GM12878 (cell line): ENCODE measurements around the gene DAZAP1. TPM values are rescaled to one million over a fixed set of nuclear protein-coding genes. Genes with fewer than 3 reads are reported as not detected.

Source experiments
- ATAC-seq: fragments of 200-7000 bp; cut with Tn5 transposase; 3 replicates; pipeline ENCODE4 v1.9.1; 2020; ENCODE audit warnings: mild to moderate bottlenecking, moderate library complexity
- BruUV-seq: library from RNA; stranded (reverse); fragments of 400-500 nt; replicated peaks from 2 replicates; lab custom pipeline; 2021; lab: Mats Ljungman, UMichigan
- CTCF ChIA-PET: fragments of 300-600 bp; sonication (Branson Sonifier 250); formaldehyde crosslinking; extraction: SDS; loops from one replicate; lab custom pipeline; 2021; ENCODE audit warnings: inconsistent platforms; lab: Yijun Ruan, JAX
- POLR2A ChIA-PET: fragments of 350-600 bp; formaldehyde crosslinking; extraction: SDS; loops from one replicate; lab custom pipeline; 2021; ENCODE audit warnings: inconsistent platforms; lab: Charles Lee
- RAD21 ChIA-PET: fragments of 300-600 bp; sonication (Branson Sonifier 250); formaldehyde crosslinking; loops from one replicate; lab custom pipeline; 2023; ENCODE audit warnings: antibody characterized with exemption; ENCODE audit not compliant: unreplicated experiment; lab: Charles Lee
- SMC1A ChIA-PET: fragments of 300-600 bp; sonication (Branson Sonifier 250); formaldehyde crosslinking; loops from one replicate; lab custom pipeline; 2023; ENCODE audit not compliant: unreplicated experiment, uncharacterized antibody; lab: Charles Lee
- DNase-seq: peaks from one replicate; pipeline ENCODE4 v3.0.0-alpha.2; 2011; ENCODE audit warnings: low read depth, low spot score
- FAIRE-seq: peaks from 3 replicates; lab custom pipeline; 2011; peaks lifted over from hg19 to GRCh38; lab: Jason Lieb, UNC
- H2AFZ ChIP-seq: 2 replicates; pipeline ENCODE4 v1.6.0; 2011; ENCODE audit warnings: low read depth, low read length, control low read depth; ENCODE audit not compliant: control insufficient read depth
- H3K27ac ChIP-seq: 2 replicates; pipeline ENCODE4 v1.5.1; 2011; ENCODE audit warnings: control low read depth; ENCODE audit not compliant: control insufficient read depth, insufficient read depth
- H3K27me3 ChIP-seq, 2 experiments: replicated peaks in 1 of 2; 2 replicates each; pipeline versions ENCODE4 v1.6.0 to v1.6.1; 2011; ENCODE audit warnings: low read length in 1 of 2; ENCODE audit not compliant: control insufficient read depth in 2 of 2, insufficient read depth in 2 of 2
- H3K36me3 ChIP-seq, 2 experiments: 2 replicates each; pipeline ENCODE4 v1.5.1; 2011; ENCODE audit warnings: low read length in 1 of 2; ENCODE audit not compliant: control insufficient read depth in 2 of 2, insufficient read depth in 2 of 2
- H3K4me1 ChIP-seq: 2 replicates; pipeline ENCODE4 v1.6.1; 2011; ENCODE audit warnings: mild to moderate bottlenecking, low read length, moderate library complexity, mixed read lengths; ENCODE audit not compliant: control insufficient read depth, insufficient read depth
- H3K4me2 ChIP-seq: 2 replicates; pipeline ENCODE4 v1.6.0; 2011; ENCODE audit warnings: control low read depth; ENCODE audit not compliant: control insufficient read depth, insufficient read depth
- H3K4me3 ChIP-seq: fragments of 200-600 bp; sonication (generic); 2 replicates; pipeline ENCODE4 v1.5.1; 2016
- H3K79me2 ChIP-seq: 2 replicates; pipeline ENCODE4 v1.6.0; 2011; ENCODE audit warnings: low read length; ENCODE audit not compliant: control insufficient read depth, insufficient read depth
- H3K9ac ChIP-seq: 2 replicates; pipeline ENCODE4 v1.8.0; 2011; ENCODE audit warnings: low read length, control low read depth, mixed read lengths; ENCODE audit not compliant: control insufficient read depth, insufficient read depth
- H3K9me3 ChIP-seq: replicated peaks from 3 replicates; pipeline ENCODE4 v1.5.1; 2011; ENCODE audit warnings: mild to moderate bottlenecking, low read length; ENCODE audit not compliant: control insufficient read depth, insufficient read depth
- H4K20me1 ChIP-seq: 2 replicates; pipeline ENCODE4 v1.6.0; 2011; ENCODE audit not compliant: control insufficient read depth, insufficient read depth
- BMI1 ChIP-seq: fragments of 450-650 bp; IDR thresholded peaks from 2 replicates; pipeline ENCODE4 v1.6.1; 2016; ENCODE audit warnings: mild to moderate bottlenecking, moderate library complexity, borderline replicate concordance
- PAX5 ChIP-seq: IDR thresholded peaks from 2 replicates; pipeline ENCODE4 v1.6.1; 2011; ENCODE audit warnings: low read depth, low read length, borderline replicate concordance
- POLR2A ChIP-seq: IDR thresholded peaks from 2 replicates; pipeline ENCODE4 v1.6.1; 2011; ENCODE audit warnings: low read depth, mild to moderate bottlenecking, low read length
- SP1 ChIP-seq: IDR thresholded peaks from one replicate; pipeline ENCODE4 v1.6.1; 2011; ENCODE audit warnings: low read depth, low read length
- WGBS: methylation state at CpG from one replicate; pipeline ENCODE4 v1.1.6; 2016; ENCODE audit warnings: low lambda C conversion rate; ENCODE audit not compliant: insufficient replicate concordance, insufficient coverage; ENCODE audit errors: missing lambda C conversion rate; 5-methylcytosine and 5-hydroxymethylcytosine counted together
- in situ Hi-C: fragments of 300-500 bp; cut with MboI; formaldehyde crosslinking; loops from 9 replicates; pipeline ENCODE4 v1.14.3; 2018; ENCODE audit warnings: mixed read lengths
- intact Hi-C: fragments of 100-400 bp; cut with micrococcal nuclease; formaldehyde crosslinking; loops from one replicate; pipeline ENCODE4 v1.14.2; 2022; ENCODE audit not compliant: unreplicated experiment
- polyA plus RNA-seq, 11 experiments: library from polyadenylated mRNA; depleted of rRNA in 4 of 11; unstranded in 6 of 11; stranded (reverse) in 5 of 11; fragments of >200 nt; fragmentation: Nextera tagmentation in 4 of 11; fragmentation: Illumina TruSeq in 1 of 11; extraction: Ambion mirVana in 4 of 11; extraction: Trizol in 1 of 11; gene quantifications; 1 replicate in 1 of 11; 2 replicates in 10 of 11; pipeline versions ENCODE4 v1.2.1 to v1.2.3, GENCODE V29; 2011 to 2016; ENCODE audit warnings: inconsistent platforms in 2 of 11, missing spikeins in 2 of 11, low read depth in 1 of 11
- total RNA-seq, 4 experiments: library from RNA; depleted of rRNA in 3 of 4; stranded (reverse); fragments of >200 nt in 3 of 4; fragmentation: Illumina TruSeq in 1 of 4; extraction: Trizol in 1 of 4; gene quantifications; 2 replicates each; pipeline versions ENCODE4 v1.2.1 to v1.2.3, GENCODE V29; 2013 to 2021
- TF ChIP-seq, protein P1 (sequence below), 3 experiments: IDR thresholded peaks in 2 of 3; conservative IDR thresholded peaks in 1 of 3; 2 replicates each; pipeline ENCODE4 v1.5.1; 2011; ENCODE audit warnings: low read depth in 3 of 3, low read length in 3 of 3, mild to moderate bottlenecking in 3 of 3, control low read depth in 2 of 3, moderate library complexity in 2 of 3, inconsistent platforms in 1 of 3, mixed read lengths in 1 of 3; ENCODE audit not compliant: control insufficient read depth in 2 of 3, insufficient read depth in 1 of 3; ENCODE audit errors: extremely low read depth in 1 of 3

Gene DAZAP1
- total and polyA plus RNA-seq, 10 of the 15 experiments (the other 5 are each of a cell fraction or from before 2014, with no cell fraction given): 9.9 to 240 (median 92.3) TPM

GRCh38 chr19:1471010-1471514 is 63.7 kb downstream of the DAZAP1 start:
- Histone ChIP-seq H3K27ac (no peak overlapping the region), H3K9ac (no peak overlapping the region), H3K27me3 (peaks cover 10 to 27% of the 10 kb centered on the region in 2 experiments), H3K4me3 (no peak overlapping the region; the same call in 1 of the 2 replicates), H3K36me3 (no peaks in the 10 kb centered on the region), H3K9me3 (no peaks in the 10 kb centered on the region), H2AFZ (no peak overlapping the region), H3K4me2 (0 out of 2 replicates have a peak overlapping the region, but pooled peaks have one; percentile 30), H4K20me1 (peaks cover 7% of the 10 kb centered on the region), H3K79me2 (no peaks in the 10 kb centered on the region), H3K4me1 (peaks cover 7% of the 10 kb centered on the region)
- ATAC-seq: peak; percentile 53
- BruUV-seq: no TSS peak
- ChIA-PET RAD21 (no interaction called here), CTCF (interaction anchor here (1.1 kb wide), 1 partner anchor 227 kb away, joined by 3 read pairs; no protein-coding TSS in a partner anchor), SMC1A (interaction anchor here (0.6 kb wide), 1 partner anchor 161 kb away, joined by 3 read pairs; no protein-coding TSS in a partner anchor), POLR2A (interaction anchor here (0.6 kb wide), 1 partner anchor 1905 kb away, joined by 8 read pairs; no protein-coding TSS in a partner anchor)
- intact Hi-C loops (no loop called here), in situ Hi-C loops (no loop called here)
- peak; percentile 61 for TF ChIP-seq POLR2A
- TF ChIP-seq BMI1: no peak
- DNase-seq: no peak
- WGBS: 11% methylated on average over 28 of the region's 28 CpGs
- FAIRE-seq: no peak

DNA sequence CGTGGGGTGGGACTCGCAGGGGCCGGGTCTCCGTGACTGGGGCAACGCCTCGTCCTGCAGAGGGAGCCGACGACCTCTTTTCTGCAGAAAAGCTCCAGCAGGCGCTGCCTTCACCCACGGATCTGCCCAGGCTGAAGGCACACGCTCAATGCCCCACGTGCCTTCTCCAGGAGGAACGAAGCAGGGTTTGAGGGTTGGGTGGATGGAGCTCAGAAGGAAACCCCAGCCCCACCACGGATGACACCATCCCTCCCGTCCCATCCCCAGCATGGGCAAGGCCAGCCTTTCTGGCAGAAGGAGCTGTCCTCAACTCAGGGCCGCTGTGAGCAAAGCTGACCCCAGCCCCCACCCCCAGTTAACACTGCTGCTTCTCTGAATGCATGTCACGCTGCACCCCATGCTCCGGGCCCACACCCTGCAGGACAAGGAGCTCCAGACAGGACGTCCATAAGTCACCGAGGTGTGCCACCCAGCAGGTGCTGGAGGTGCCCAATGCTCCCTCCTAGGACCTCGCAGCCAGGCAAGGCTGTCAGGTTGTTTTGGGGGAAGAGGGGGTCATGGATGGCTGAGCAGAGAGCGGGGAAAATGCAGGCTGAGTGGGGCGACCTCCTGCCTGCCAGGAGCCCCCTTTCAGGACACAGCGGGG is 64.3 kb downstream of the DAZAP1 start:
- no peak for FAIRE-seq
- in situ Hi-C loops: no loop called here
- Histone ChIP-seq H3K36me3 (no peaks in the 10 kb centered on the region), H4K20me1 (peaks cover 7% of the 10 kb centered on the region), H3K79me2 (no peaks in the 10 kb centered on the region), H2AFZ (no peak overlapping the region), H3K4me3 (no peak overlapping the region), H3K27ac (no peak overlapping the region), H3K9me3 (no peaks in the 10 kb centered on the region), H3K4me1 (peaks cover 7% of the 10 kb centered on the region), H3K27me3 (peaks cover 8 to 27% of the 10 kb centered on the region in 2 experiments), H3K4me2 (no peak overlapping the region), H3K9ac (no peak overlapping the region)
- TF ChIP-seq PAX5: peak; percentile 79; the same call in 1 of the 2 replicates
- TF ChIP-seq SP1: no peak
- TF ChIP-seq, protein P1, sequence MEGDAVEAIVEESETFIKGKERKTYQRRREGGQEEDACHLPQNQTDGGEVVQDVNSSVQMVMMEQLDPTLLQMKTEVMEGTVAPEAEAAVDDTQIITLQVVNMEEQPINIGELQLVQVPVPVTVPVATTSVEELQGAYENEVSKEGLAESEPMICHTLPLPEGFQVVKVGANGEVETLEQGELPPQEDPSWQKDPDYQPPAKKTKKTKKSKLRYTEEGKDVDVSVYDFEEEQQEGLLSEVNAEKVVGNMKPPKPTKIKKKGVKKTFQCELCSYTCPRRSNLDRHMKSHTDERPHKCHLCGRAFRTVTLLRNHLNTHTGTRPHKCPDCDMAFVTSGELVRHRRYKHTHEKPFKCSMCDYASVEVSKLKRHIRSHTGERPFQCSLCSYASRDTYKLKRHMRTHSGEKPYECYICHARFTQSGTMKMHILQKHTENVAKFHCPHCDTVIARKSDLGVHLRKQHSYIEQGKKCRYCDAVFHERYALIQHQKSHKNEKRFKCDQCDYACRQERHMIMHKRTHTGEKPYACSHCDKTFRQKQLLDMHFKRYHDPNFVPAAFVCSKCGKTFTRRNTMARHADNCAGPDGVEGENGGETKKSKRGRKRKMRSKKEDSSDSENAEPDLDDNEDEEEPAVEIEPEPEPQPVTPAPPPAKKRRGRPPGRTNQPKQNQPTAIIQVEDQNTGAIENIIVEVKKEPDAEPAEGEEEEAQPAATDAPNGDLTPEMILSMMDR (IDR thresholded peaks at IDR 0.05 in 2 of 3, conservative IDR thresholded peaks at IDR 0.05 in 1 of 3; ENCODE audit: control insufficient read depth in 2 of 3, extremely low read depth in 1 of 3, insufficient read depth in 1 of 3, low read depth in 3 of 3, low read length in 3 of 3): 0 out of 6 replicates have a peak, but pooled peaks of 2 of the 3 experiments have one; percentile 6
- POLR2A ChIA-PET: interaction anchor here (0.6 kb wide), 1 partner anchor 1904 kb away, joined by 8 read pairs; no protein-coding TSS in a partner anchor
- SMC1A ChIA-PET: interaction anchor here (0.6 kb wide), 1 partner anchor 161 kb away, joined by 3 read pairs; no protein-coding TSS in a partner anchor
- ATAC-seq: no peak; the same call in 2 of the 3 replicates
- CTCF ChIA-PET: interaction anchor here (1.1 kb wide), 1 partner anchor 227 kb away, joined by 3 read pairs; no protein-coding TSS in a partner anchor
- intact Hi-C loops: no loop called here
- RAD21 ChIA-PET: no interaction called here
- no TSS peak for BruUV-seq
- 23% methylated on average over 24 of the region's 24 CpGs for WGBS
- no peak for DNase-seq
